DOHH2 (cell line): ENCODE measurements around the gene ALOX5AP.

Experiments used
- EZH2phosphoT487 ChIP-seq: fragments of 200-600 bp; sonication (generic); IDR thresholded peaks from 2 replicates; pipeline ENCODE4 v1.6.1; 2017; ENCODE audit warnings: borderline replicate concordance, mild to moderate bottlenecking, antibody characterized with exemption, low read length, moderate library complexity, mixed read lengths
- TF ChIP-seq, protein P1 (sequence below): fragments of 200-600 bp; sonication (generic); IDR thresholded peaks from one replicate; pipeline ENCODE4 v1.5.1; 2014; ENCODE audit warnings: antibody characterized with exemption, mild to moderate bottlenecking, low read depth, low read length; ENCODE audit not compliant: poor library complexity, severe bottlenecking

- TF ChIP-seq, protein P1, sequence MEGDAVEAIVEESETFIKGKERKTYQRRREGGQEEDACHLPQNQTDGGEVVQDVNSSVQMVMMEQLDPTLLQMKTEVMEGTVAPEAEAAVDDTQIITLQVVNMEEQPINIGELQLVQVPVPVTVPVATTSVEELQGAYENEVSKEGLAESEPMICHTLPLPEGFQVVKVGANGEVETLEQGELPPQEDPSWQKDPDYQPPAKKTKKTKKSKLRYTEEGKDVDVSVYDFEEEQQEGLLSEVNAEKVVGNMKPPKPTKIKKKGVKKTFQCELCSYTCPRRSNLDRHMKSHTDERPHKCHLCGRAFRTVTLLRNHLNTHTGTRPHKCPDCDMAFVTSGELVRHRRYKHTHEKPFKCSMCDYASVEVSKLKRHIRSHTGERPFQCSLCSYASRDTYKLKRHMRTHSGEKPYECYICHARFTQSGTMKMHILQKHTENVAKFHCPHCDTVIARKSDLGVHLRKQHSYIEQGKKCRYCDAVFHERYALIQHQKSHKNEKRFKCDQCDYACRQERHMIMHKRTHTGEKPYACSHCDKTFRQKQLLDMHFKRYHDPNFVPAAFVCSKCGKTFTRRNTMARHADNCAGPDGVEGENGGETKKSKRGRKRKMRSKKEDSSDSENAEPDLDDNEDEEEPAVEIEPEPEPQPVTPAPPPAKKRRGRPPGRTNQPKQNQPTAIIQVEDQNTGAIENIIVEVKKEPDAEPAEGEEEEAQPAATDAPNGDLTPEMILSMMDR, result no peak
- no peak for TF ChIP-seq EZH2phosphoT487
These were observed 45.6 kb upstream of the ALOX5AP start for GRCh38 chr13:30689752-30690151.
